GM12878 (cell line): ENCODE results near the gene SLX4.

ENCODE experiments used
- EP300 ChIP-seq, 2 experiments: fragments of 150-350 bp in 1 of 2; IDR thresholded peaks; 2 replicates each; pipeline ENCODE4 v1.6.1; 2011 to 2012; ENCODE audit warnings: low read depth in 2 of 2, low read length in 2 of 2, borderline replicate concordance in 1 of 2, improper control_type of control experiment in 1 of 2, inconsistent platforms in 1 of 2; ENCODE audit not compliant: control insufficient read depth in 1 of 2
- EZH2 ChIP-seq: IDR thresholded peaks from 2 replicates; pipeline ENCODE4 v1.6.1; 2012; ENCODE audit warnings: low read depth, mild to moderate bottlenecking, control low read depth, inconsistent platforms, low read length, borderline replicate concordance; ENCODE audit not compliant: control insufficient read depth
- HDAC6 ChIP-seq: fragments of 200-600 bp; sonication (generic); IDR thresholded peaks from one replicate; pipeline ENCODE4 v1.8.0; 2017; ENCODE audit warnings: antibody characterized with exemption; ENCODE audit not compliant: unreplicated experiment
- JUNB ChIP-seq: IDR thresholded peaks from 2 replicates; pipeline ENCODE4 v1.6.1; 2016; ENCODE audit warnings: antibody characterized with exemption, mild to moderate bottlenecking
- SMC3 ChIP-seq: IDR thresholded peaks from 2 replicates; pipeline ENCODE4 v1.6.1; 2011; ENCODE audit warnings: low read length, improper control_type of control experiment, borderline replicate concordance
- TAF1 ChIP-seq: IDR thresholded peaks from 2 replicates; pipeline ENCODE4 v1.6.1; 2011; ENCODE audit warnings: mild to moderate bottlenecking, low read depth, low read length, borderline replicate concordance
- TCF7 ChIP-seq: IDR thresholded peaks from 2 replicates; pipeline ENCODE4 v1.6.1; 2014; ENCODE audit warnings: antibody characterized with exemption, borderline replicate concordance
- TF ChIP-seq, protein P1 (sequence below), 3 experiments: IDR thresholded peaks in 2 of 3; conservative IDR thresholded peaks in 1 of 3; 2 replicates each; pipeline ENCODE4 v1.5.1; 2011; ENCODE audit warnings: low read depth in 3 of 3, low read length in 3 of 3, mild to moderate bottlenecking in 3 of 3, control low read depth in 2 of 3, moderate library complexity in 2 of 3, inconsistent platforms in 1 of 3, mixed read lengths in 1 of 3; ENCODE audit not compliant: control insufficient read depth in 2 of 3, insufficient read depth in 1 of 3; ENCODE audit errors: extremely low read depth in 1 of 3
- TF ChIP-seq, protein P2 (sequence below): IDR thresholded peaks from 2 replicates; pipeline ENCODE4 v1.6.1; 2012; ENCODE audit warnings: mild to moderate bottlenecking, low read depth, low read length

DNA sequence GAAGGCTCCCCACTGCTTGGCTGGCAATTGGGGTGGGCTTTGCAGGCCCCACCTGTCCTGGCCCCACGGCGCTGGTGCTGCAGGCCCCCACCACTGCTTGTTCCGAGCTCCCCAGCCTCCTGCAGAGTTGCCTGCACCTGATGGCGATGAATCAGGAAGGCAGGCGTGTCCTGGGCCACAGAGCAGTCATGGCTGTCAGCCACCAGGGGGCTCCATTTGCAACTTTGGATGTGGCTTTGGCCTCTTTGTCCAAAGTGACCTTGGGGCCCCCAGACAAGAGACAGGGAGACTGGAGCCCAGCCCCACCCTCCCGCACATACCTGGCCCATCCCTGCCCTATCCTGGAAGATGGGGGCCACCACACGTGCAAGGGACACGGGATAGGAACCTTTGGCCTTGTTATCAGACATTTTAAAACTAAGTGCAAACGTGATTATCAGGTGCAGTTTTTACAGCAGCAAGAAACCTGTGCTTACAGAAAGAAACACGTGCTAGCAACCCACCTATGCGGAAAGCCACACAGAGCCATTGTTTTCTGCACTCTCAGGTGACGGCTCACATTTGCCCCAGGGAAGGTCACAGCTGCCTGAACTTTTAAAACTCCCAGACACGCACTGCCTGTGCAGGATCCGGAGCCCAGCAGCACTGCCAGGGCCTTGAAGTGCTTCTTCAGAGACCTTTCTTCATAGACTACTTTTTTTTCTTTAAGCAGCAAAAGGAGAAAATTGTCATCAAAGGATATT, 43.0 kb upstream of the SLX4 start, which contains the start of gene DNASE1:
- TF ChIP-seq JUNB (no peak), SMC3 (peak; percentile 61), HDAC6 (no peak), EZH2 (no peak), EP300 (IDR thresholded peaks at IDR 0.05; ENCODE audit: borderline replicate concordance in 1 of 2, control insufficient read depth in 1 of 2, low read depth in 2 of 2, low read length in 2 of 2) (no peak), TCF7 (no peak), TAF1 (no peak)
- TF ChIP-seq, protein P1, sequence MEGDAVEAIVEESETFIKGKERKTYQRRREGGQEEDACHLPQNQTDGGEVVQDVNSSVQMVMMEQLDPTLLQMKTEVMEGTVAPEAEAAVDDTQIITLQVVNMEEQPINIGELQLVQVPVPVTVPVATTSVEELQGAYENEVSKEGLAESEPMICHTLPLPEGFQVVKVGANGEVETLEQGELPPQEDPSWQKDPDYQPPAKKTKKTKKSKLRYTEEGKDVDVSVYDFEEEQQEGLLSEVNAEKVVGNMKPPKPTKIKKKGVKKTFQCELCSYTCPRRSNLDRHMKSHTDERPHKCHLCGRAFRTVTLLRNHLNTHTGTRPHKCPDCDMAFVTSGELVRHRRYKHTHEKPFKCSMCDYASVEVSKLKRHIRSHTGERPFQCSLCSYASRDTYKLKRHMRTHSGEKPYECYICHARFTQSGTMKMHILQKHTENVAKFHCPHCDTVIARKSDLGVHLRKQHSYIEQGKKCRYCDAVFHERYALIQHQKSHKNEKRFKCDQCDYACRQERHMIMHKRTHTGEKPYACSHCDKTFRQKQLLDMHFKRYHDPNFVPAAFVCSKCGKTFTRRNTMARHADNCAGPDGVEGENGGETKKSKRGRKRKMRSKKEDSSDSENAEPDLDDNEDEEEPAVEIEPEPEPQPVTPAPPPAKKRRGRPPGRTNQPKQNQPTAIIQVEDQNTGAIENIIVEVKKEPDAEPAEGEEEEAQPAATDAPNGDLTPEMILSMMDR (IDR thresholded peaks at IDR 0.05 in 2 of 3, conservative IDR thresholded peaks at IDR 0.05 in 1 of 3; ENCODE audit: control insufficient read depth in 2 of 3, extremely low read depth in 1 of 3, insufficient read depth in 1 of 3, low read depth in 3 of 3, low read length in 3 of 3), result peak; percentile 70 to 87 (median 83)
- TF ChIP-seq, protein P2, sequence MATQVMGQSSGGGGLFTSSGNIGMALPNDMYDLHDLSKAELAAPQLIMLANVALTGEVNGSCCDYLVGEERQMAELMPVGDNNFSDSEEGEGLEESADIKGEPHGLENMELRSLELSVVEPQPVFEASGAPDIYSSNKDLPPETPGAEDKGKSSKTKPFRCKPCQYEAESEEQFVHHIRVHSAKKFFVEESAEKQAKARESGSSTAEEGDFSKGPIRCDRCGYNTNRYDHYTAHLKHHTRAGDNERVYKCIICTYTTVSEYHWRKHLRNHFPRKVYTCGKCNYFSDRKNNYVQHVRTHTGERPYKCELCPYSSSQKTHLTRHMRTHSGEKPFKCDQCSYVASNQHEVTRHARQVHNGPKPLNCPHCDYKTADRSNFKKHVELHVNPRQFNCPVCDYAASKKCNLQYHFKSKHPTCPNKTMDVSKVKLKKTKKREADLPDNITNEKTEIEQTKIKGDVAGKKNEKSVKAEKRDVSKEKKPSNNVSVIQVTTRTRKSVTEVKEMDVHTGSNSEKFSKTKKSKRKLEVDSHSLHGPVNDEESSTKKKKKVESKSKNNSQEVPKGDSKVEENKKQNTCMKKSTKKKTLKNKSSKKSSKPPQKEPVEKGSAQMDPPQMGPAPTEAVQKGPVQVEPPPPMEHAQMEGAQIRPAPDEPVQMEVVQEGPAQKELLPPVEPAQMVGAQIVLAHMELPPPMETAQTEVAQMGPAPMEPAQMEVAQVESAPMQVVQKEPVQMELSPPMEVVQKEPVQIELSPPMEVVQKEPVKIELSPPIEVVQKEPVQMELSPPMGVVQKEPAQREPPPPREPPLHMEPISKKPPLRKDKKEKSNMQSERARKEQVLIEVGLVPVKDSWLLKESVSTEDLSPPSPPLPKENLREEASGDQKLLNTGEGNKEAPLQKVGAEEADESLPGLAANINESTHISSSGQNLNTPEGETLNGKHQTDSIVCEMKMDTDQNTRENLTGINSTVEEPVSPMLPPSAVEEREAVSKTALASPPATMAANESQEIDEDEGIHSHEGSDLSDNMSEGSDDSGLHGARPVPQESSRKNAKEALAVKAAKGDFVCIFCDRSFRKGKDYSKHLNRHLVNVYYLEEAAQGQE, result no peak
